GM12872 (cell line): ENCODE measurements around the gene MICAL2.

ENCODE experiments used
- CTCF ChIP-seq: IDR thresholded peaks from 3 replicates; pipeline ENCODE4 v1.5.1; 2011; ENCODE audit warnings: low read depth, mild to moderate bottlenecking, low read length, moderate library complexity; ENCODE audit not compliant: insufficient read depth

The MICAL2 gene

GRCh38 chr11:12205330-12205729 is 94.9 kb downstream of the MICAL2 start:
- TF ChIP-seq CTCF: no peak

- no peak for TF ChIP-seq CTCF
Measured at GRCh38 chr11:12206529-12206928, 96.1 kb downstream of the MICAL2 start.

GRCh38 chr11:12207384-12208150 is 97.2 kb downstream of the MICAL2 start:
- no peak for TF ChIP-seq CTCF

- no peak for TF ChIP-seq CTCF
Measured at GRCh38 chr11:12209096-12209495, 98.7 kb downstream of the MICAL2 start.

- no peak for TF ChIP-seq CTCF
Measured at GRCh38 chr11:12210200-12210599, 99.8 kb downstream of the MICAL2 start.

GRCh38 chr11:12211331-12212065 is 101.1 kb downstream of the MICAL2 start:
- no peak for TF ChIP-seq CTCF

- no peak for TF ChIP-seq CTCF
Measured at GRCh38 chr11:12212174-12212820, 101.9 kb downstream of the MICAL2 start.
